Suprapubic skin (tissue), 3 donors: ENCODE data around the gene TEKTIP1.

ENCODE experiments used
- CTCF ChIP-seq, 2 donors: fragments of 200-600 bp in 1 of 2; fragments of 450-650 bp in 1 of 2; sonication (generic) in 1 of 2; IDR thresholded peaks; one replicate each; pipeline ENCODE4 v1.5.1; 2016 to 2019; ENCODE audit warnings: antibody characterized with exemption in 2 of 2, mild to moderate bottlenecking in 1 of 2, moderate library complexity in 1 of 2
- EP300 ChIP-seq: sonication (generic); formaldehyde crosslinking; IDR thresholded peaks from one replicate; pipeline ENCODE4 v1.6.1; 2017; ENCODE audit warnings: antibody characterized with exemption
- POLR2A ChIP-seq, 2 donors: fragments of 450-650 bp; IDR thresholded peaks; one replicate each; pipeline ENCODE4 v1.6.1; 2017; ENCODE audit warnings: antibody characterized with exemption in 2 of 2, mild to moderate bottlenecking in 2 of 2, moderate library complexity in 2 of 2

GRCh38 chr19:3555653-3556422, 16.9 kb downstream of the TEKTIP1 start:
- TF ChIP-seq CTCF (IDR thresholded peaks at IDR 0.05) (no peak), POLR2A (IDR thresholded peaks at IDR 0.05) (no peak), EP300 (no peak)
